Astrocyte (in vitro differentiated cells and primary cell): ENCODE results near the gene EIF5A. TPM values are rescaled to one million over a fixed set of nuclear protein-coding genes. Genes with fewer than 3 reads are reported as not detected.

Source experiments
- DNase-seq: peaks from one replicate; pipeline ENCODE4 v3.0.0-alpha.2; 2010; ENCODE audit warnings: low read depth
- FAIRE-seq: peaks from 2 replicates; lab custom pipeline; 2011; peaks lifted over from hg19 to GRCh38; lab: Jason Lieb, UNC
- H2AFZ ChIP-seq: 2 replicates; pipeline ENCODE4 v1.6.0; 2012; ENCODE audit warnings: low read depth, low read length, inconsistent platforms
- H3K27ac ChIP-seq: 2 replicates; pipeline ENCODE4 v1.5.1; 2011; ENCODE audit warnings: low read depth, low read length, inconsistent platforms
- H3K27me3 ChIP-seq: 2 replicates; pipeline ENCODE4 v1.6.0; 2011; ENCODE audit warnings: low read length, inconsistent platforms; ENCODE audit not compliant: insufficient read depth
- H3K36me3 ChIP-seq: 2 replicates; pipeline ENCODE4 v1.5.1; 2011; ENCODE audit warnings: low read length, inconsistent platforms; ENCODE audit not compliant: insufficient read depth
- H3K4me1 ChIP-seq: 2 replicates; pipeline ENCODE4 v1.5.1; 2011; ENCODE audit warnings: low read length, inconsistent platforms; ENCODE audit not compliant: insufficient read depth
- H3K4me2 ChIP-seq: 2 replicates; pipeline ENCODE4 v1.6.0; 2012; ENCODE audit warnings: low read length, inconsistent platforms
- H3K4me3 ChIP-seq: 2 replicates; pipeline ENCODE4 v1.5.1; 2011; ENCODE audit warnings: low read depth, mild to moderate bottlenecking, low read length, inconsistent platforms; ENCODE audit not compliant: insufficient read depth
- H3K79me2 ChIP-seq: 2 replicates; pipeline ENCODE4 v1.6.0; 2012; ENCODE audit warnings: mild to moderate bottlenecking, low read length, inconsistent platforms; ENCODE audit not compliant: insufficient read depth
- H3K9ac ChIP-seq: 2 replicates; pipeline ENCODE4 v1.6.0; 2012; ENCODE audit warnings: mild to moderate bottlenecking, low read length, inconsistent platforms
- H3K9me3 ChIP-seq: 2 replicates; pipeline ENCODE4 v1.5.1; 2012; ENCODE audit warnings: low read depth, mild to moderate bottlenecking, low read length, inconsistent platforms; ENCODE audit not compliant: insufficient read depth
- H4K20me1 ChIP-seq: 2 replicates; pipeline ENCODE4 v1.6.0; 2012; ENCODE audit warnings: low read length, inconsistent platforms; ENCODE audit not compliant: insufficient read depth
- H3K27ac Mint-ChIP-seq: one replicate; pipeline ENCODE4 v1.8.0; 2021; ENCODE audit warnings: mild to moderate bottlenecking, mixed read lengths; ENCODE audit not compliant: unreplicated experiment
- H3K27me3 Mint-ChIP-seq: one replicate; pipeline ENCODE4 v1.8.0; 2021; ENCODE audit warnings: low read depth, mixed read lengths; ENCODE audit not compliant: unreplicated experiment
- H3K36me3 Mint-ChIP-seq: one replicate; pipeline ENCODE4 v1.8.0; 2021; ENCODE audit warnings: low read depth, mixed read lengths; ENCODE audit not compliant: unreplicated experiment
- H3K4me1 Mint-ChIP-seq: one replicate; pipeline ENCODE4 v1.8.0; 2021; ENCODE audit warnings: low read depth, mixed read lengths; ENCODE audit not compliant: unreplicated experiment
- H3K4me3 Mint-ChIP-seq: one replicate; pipeline ENCODE4 v1.8.0; 2021; ENCODE audit warnings: mild to moderate bottlenecking, moderate library complexity, mixed read lengths; ENCODE audit not compliant: unreplicated experiment
- H3K9me3 Mint-ChIP-seq: one replicate; pipeline ENCODE4 v1.8.0; 2021; ENCODE audit warnings: mild to moderate bottlenecking, mixed read lengths; ENCODE audit not compliant: unreplicated experiment
- EZH2 ChIP-seq: IDR thresholded peaks from 2 replicates; pipeline ENCODE4 v1.6.1; 2012; ENCODE audit warnings: mild to moderate bottlenecking, low read length, inconsistent platforms; ENCODE audit not compliant: insufficient read depth
- total RNA-seq: library from RNA; stranded (reverse); gene quantifications from 2 replicates; pipeline ENCODE4 v1.2.1, GENCODE V29; 2021
- TF ChIP-seq, protein P1 (sequence below): IDR thresholded peaks from 2 replicates; pipeline ENCODE4 v1.5.1; 2011; ENCODE audit warnings: low read depth, mild to moderate bottlenecking, inconsistent platforms, low read length, moderate library complexity; ENCODE audit not compliant: insufficient read depth

Gene EIF5A
- total RNA-seq, 1 donor from 2014 or later: 915 TPM

- no peaks in the 10 kb centered on the region for H3K36me3 ChIP-seq
- H3K27ac ChIP-seq: no peak overlapping the region
- FAIRE-seq (no peak), DNase-seq (peak; percentile 44)
- peaks cover 8% of the 10 kb centered on the region for H3K4me1 ChIP-seq
- no peak overlapping the region for H3K4me3 Mint-ChIP-seq
- H2AFZ ChIP-seq: peak overlapping the region; percentile 67
- no peak overlapping the region for H3K27ac Mint-ChIP-seq
- peaks cover 30% of the 10 kb centered on the region for H3K27me3 ChIP-seq
- peak overlapping the region; percentile 78 for H3K4me2 ChIP-seq
- no peaks in the 10 kb centered on the region for H4K20me1 ChIP-seq
- peaks cover 2% of the 10 kb centered on the region for H3K4me1 Mint-ChIP-seq
- H3K79me2 ChIP-seq: no peaks in the 10 kb centered on the region
- no peaks in the 10 kb centered on the region for H3K9me3 ChIP-seq
- no peak overlapping the region for H3K4me3 ChIP-seq
- H3K27me3 Mint-ChIP-seq: peaks cover 49% of the 10 kb centered on the region
- H3K9me3 Mint-ChIP-seq: no peaks in the 10 kb centered on the region
- H3K36me3 Mint-ChIP-seq: no peaks in the 10 kb centered on the region
- H3K9ac ChIP-seq: no peak overlapping the region
- TF ChIP-seq, protein P1, sequence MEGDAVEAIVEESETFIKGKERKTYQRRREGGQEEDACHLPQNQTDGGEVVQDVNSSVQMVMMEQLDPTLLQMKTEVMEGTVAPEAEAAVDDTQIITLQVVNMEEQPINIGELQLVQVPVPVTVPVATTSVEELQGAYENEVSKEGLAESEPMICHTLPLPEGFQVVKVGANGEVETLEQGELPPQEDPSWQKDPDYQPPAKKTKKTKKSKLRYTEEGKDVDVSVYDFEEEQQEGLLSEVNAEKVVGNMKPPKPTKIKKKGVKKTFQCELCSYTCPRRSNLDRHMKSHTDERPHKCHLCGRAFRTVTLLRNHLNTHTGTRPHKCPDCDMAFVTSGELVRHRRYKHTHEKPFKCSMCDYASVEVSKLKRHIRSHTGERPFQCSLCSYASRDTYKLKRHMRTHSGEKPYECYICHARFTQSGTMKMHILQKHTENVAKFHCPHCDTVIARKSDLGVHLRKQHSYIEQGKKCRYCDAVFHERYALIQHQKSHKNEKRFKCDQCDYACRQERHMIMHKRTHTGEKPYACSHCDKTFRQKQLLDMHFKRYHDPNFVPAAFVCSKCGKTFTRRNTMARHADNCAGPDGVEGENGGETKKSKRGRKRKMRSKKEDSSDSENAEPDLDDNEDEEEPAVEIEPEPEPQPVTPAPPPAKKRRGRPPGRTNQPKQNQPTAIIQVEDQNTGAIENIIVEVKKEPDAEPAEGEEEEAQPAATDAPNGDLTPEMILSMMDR: peak; percentile 53
- no peak for TF ChIP-seq EZH2
Measured at GRCh38 chr17:7296189-7296861, 11.1 kb upstream of the EIF5A start.

DNA sequence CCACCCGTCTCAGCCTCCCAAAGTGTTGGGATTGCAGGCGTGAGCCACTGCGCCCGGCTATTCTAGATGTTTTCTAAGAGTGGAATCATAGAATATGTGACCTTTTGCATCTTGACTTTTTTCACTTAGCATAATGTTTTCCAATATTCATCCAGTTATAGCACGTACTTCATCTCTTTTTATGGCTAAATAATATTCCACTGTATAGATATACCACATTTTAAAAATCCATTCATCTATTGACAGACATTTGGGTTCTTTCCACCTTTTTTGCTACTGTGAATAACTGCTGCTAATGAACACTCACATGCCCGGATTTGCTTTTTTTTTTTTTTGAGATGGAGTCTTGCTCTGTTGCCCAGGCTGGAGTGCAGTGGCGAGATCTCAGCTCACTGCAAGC, 3.2 kb upstream of the EIF5A start:
- Mint-ChIP-seq H3K4me1 (peaks cover under 1% of the 10 kb centered on the region), H3K4me3 (peak overlapping the region; percentile 62)
- H3K4me1 ChIP-seq: peaks cover 9% of the 10 kb centered on the region

More for the DNA sequence above, 3.2 kb upstream of the EIF5A start:
- peaks cover 9% of the 10 kb centered on the region for H3K27me3 Mint-ChIP-seq
- H3K27ac Mint-ChIP-seq: no peak overlapping the region
- TF ChIP-seq, protein P1: no peak
- TF ChIP-seq EZH2: no peak
- DNase-seq (no peak), FAIRE-seq (no peak)
- Histone ChIP-seq H3K9me3 (no peaks in the 10 kb centered on the region), H3K36me3 (peaks cover 2% of the 10 kb centered on the region), H2AFZ (no peak overlapping the region), H3K79me2 (peaks cover 18% of the 10 kb centered on the region), H4K20me1 (peaks cover 12% of the 10 kb centered on the region), H3K4me3 (no peak overlapping the region), H3K9ac (no peak overlapping the region), H3K4me2 (no peak overlapping the region), H3K27me3 (no peaks in the 10 kb centered on the region), H3K27ac (no peak overlapping the region)
- no peaks in the 10 kb centered on the region for H3K9me3 Mint-ChIP-seq
- H3K36me3 Mint-ChIP-seq: peaks cover 4% of the 10 kb centered on the region
